Astrocyte (in vitro differentiated cells and primary cell): ENCODE results near the gene GPR89B.
"Not testable (repeated sequence)": the region's sequence is repeated elsewhere in the genome, so short reads cannot be mapped to it uniquely, and the experiment has no call there.

Experiments used
- EZH2 ChIP-seq: IDR thresholded peaks from 2 replicates; pipeline ENCODE4 v1.6.1; 2012; ENCODE audit warnings: mild to moderate bottlenecking, low read length, inconsistent platforms; ENCODE audit not compliant: insufficient read depth
- TF ChIP-seq, protein P1 (sequence below): IDR thresholded peaks from 2 replicates; pipeline ENCODE4 v1.5.1; 2011; ENCODE audit warnings: low read depth, mild to moderate bottlenecking, inconsistent platforms, low read length, moderate library complexity; ENCODE audit not compliant: insufficient read depth

DNA sequence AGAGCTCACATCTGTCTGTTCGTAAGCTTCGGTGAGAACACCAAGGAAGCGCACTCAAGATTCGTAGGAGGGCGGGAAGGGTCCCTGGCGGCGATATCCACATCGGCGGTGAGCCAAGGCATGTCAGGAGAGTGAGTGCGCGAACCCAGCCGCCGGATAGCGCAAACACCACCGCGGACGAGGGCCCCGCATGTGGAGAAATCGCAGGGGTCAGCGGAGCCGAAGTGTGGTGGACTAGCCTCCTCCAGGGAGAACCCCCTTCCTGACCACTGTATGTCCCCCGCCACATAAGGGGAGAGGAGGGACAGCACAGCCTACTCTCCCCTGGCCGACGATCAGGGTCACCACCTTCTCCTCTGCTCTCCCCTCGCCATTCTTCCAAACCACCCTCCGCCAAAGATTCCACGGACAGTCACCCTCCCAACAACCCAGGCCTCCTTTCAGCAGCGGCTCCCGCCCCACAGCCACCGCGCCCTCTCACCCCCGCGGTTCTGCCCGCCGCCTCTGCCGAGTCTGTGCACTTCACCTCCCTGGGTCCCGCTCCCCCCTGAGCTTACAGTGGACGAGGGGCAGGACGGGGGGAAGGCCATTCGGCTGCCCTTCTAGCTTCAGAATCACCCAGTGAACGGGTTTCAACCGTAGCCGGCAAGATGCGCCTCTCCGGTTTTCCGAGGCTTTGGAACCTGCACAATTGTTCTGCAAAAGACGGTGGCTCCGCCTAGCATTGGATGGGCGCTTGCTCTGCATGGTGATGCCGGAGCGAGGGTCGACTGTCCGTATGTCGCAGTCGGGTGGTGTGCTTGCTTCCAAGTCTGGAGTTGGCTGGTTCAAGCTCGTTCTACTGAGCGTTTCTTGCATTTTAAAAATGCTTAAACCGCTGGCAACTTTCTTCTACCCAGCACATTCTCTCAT lies 86.3 kb downstream of the GPR89B start:
- TF ChIP-seq, protein P1, sequence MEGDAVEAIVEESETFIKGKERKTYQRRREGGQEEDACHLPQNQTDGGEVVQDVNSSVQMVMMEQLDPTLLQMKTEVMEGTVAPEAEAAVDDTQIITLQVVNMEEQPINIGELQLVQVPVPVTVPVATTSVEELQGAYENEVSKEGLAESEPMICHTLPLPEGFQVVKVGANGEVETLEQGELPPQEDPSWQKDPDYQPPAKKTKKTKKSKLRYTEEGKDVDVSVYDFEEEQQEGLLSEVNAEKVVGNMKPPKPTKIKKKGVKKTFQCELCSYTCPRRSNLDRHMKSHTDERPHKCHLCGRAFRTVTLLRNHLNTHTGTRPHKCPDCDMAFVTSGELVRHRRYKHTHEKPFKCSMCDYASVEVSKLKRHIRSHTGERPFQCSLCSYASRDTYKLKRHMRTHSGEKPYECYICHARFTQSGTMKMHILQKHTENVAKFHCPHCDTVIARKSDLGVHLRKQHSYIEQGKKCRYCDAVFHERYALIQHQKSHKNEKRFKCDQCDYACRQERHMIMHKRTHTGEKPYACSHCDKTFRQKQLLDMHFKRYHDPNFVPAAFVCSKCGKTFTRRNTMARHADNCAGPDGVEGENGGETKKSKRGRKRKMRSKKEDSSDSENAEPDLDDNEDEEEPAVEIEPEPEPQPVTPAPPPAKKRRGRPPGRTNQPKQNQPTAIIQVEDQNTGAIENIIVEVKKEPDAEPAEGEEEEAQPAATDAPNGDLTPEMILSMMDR: not testable (repeated sequence)
- not testable (repeated sequence) for TF ChIP-seq EZH2
